ENCODE results near the gene RECK.

Gene RECK

GRCh38 chr9:36162211-36162738 lies 125.6 kb downstream of the RECK start:
- no peak for DNase-seq

DNA sequence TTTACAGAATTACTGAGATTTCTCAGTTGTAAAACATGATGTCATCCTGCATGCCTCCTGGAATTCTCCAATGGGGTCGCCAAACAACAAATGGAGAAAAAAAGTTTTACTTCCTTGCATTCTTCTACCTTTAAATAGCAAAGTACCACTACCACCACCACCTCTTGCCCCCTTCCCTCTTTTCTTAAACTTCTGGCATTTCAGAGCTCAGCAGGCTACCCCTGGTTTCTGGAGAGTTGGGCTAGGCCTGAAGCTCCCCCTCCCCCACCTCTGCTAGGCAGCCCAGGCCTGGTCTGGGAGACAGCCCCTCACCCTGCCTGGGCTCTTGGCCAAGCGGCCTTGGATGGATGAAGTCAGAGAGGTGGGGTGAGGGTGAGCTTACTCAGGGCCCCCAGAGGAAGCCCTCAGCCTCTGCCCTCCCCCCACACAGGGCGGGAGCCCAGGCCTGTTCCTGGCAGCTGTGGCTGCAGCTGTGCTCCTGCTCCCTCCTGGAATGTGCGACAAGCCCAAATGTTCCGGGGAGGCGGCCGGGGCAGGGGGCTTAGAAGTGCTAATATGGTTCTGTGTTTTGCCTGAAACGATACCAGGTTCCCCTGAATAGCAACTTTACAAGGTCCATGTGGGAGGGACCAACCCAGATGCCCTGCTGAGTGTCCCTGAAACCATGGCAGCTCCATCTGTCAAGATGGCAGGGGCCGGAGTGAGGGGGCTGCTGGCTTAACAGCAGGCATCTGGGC lies 126.5 kb downstream of the RECK start:
- DNase-seq: no peak

DNA sequence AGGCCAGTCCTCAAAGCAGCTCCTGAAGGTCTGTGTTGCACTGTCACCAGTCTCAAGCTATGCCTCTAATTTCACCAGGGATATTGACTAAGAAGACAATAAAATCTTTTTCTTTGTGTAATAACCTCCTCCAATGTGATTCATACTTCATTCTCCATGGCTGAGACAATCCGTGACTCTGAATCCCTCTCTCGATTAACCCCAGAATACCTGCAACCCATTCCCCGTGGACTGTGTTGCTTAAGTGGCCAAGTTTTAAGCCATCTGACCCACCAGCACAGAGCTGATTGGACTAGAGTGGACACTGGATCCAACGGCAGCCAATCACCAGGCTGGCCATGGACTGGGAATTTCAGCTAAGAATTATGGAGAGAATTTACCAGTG lies 127.1 kb downstream of the RECK start:
- DNase-seq: no peak

DNA sequence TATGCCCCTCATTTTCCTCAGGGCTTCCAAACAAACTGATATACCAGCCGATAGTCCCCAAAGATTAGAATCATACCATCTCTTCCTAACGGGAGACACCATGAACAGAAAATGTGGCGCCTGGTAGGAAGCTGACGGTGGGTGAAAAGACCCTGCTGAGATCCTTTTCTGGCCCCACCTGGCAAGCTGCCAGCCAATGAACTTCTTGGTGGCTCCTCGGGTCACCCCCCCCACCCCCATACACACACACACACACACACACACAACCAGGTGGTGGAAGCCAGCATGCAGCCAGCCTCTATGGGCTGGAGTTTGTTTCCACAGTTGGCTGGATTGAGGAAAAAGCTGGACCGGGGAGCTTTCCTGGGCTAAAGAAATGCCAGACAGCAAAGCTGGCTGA lies 127.7 kb downstream of the RECK start:
- no peak for DNase-seq

DNA sequence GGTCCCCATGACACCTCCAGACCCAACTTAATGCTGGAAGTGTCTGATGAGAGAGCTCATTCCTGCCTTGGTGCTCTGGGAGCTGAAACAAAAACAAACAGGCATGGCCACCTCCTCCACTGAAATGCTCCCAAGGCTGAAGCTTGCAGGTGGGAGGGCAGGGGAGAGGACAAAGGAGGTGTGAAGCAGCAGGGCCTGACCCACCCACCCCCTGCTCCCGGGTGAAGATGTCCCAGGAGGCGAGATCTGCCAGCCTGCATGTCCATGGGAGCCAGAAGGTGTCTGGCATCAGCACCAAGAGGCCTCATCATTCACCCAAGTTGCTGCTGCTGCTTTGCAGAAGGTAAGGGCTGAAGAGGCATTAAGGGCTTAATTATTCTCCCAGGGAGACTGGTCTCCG lies 128.3 kb downstream of the RECK start:
- DNase-seq: no peak

DNA sequence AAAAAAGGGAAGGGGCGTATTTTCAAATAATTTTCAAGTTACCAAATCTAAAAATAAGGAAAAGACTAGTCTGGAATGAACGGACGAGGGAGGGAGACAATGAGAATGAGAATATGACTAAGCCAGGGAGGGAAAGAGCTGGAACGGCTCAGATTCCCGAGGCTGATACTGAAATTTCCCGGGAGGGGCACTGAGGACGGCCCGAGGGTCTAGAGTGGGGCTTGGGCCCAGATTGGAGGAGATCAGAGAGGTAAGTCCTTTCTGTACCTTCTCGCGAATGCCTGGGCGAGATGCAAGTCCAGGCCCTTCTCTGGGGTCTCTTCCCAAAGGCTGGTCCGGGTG lies 129.1 kb downstream of the RECK start:
- no peak for DNase-seq

GRCh38 chr9:36166168-36166927 lies 129.6 kb downstream of the RECK start:
- DNase-seq: peak; percentile 75

GRCh38 chr9:36169166-36169565 lies 132.5 kb downstream of the RECK start, which contains the start of gene CCIN:
Gene CCIN, plus strand, starts transcription at chr9:36169388. Its CDS starts 115 bp downstream, at chr9:36169503.
- DNase-seq: no peak

- DNase-seq: no peak
These were observed 133.0 kb downstream of the RECK start for GRCh38 chr9:36169708-36170107.

DNA sequence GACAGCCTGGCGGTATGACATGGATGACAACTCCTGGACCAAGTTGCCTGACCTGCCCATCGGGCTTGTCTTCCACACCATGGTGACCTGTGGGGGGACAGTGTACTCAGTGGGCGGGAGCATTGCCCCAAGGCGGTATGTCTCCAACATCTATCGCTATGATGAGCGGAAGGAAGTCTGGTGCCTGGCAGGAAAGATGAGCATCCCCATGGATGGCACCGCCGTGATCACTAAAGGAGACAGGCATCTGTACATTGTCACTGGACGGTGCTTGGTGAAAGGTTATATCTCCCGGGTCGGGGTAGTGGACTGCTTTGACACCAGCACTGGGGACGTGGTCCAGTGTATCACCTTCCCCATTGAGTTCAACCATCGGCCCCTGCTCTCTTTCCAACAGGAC lies 133.8 kb downstream of the RECK start:
- DNase-seq: no peak

DNA sequence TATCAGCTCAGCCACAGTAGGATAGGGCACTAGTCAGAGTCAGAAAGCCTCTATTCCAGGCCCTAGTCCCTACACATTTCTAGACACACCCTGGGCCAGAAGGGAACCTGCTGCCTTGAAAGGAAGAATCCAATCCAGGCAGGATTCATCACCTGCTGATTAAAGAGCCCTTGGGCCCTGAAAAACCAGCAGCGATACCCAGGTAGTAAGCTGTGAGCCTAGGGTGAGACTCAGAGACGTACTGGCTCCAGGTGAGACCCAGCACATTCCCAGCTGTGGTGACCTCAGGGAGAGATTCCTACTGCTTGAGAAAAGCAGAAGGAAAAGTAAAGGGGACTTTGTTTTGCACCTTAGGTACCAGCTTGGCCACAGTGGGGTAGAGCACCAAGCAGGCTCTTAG lies 137.1 kb downstream of the RECK start:
- no peak for DNase-seq
